Endothelial cell of umbilical vein (primary cell): ENCODE results near the gene QPCT.

ENCODE experiments used
- CTCF ChIP-seq, 2 donors: IDR thresholded peaks; 1 replicate in 1 of 2; 2 replicates in 1 of 2; pipeline ENCODE4 v1.5.1; 2011; ENCODE audit warnings: low read length in 2 of 2, mild to moderate bottlenecking in 2 of 2, moderate library complexity in 2 of 2, control low read depth in 1 of 2, inconsistent platforms in 1 of 2, low read depth in 1 of 2; ENCODE audit not compliant: insufficient read depth in 1 of 2; ENCODE audit errors: extremely low read depth in 1 of 2
- EZH2 ChIP-seq: IDR thresholded peaks from 2 replicates; pipeline ENCODE4 v1.6.1; 2012; ENCODE audit warnings: borderline replicate concordance, low read depth, mild to moderate bottlenecking, moderate library complexity, low read length, inconsistent platforms; ENCODE audit not compliant: severe bottlenecking
- MAX ChIP-seq: IDR thresholded peaks from 2 replicates; pipeline ENCODE4 v1.6.1; 2011; ENCODE audit not compliant: insufficient read depth, insufficient read length
- MYC ChIP-seq: IDR thresholded peaks from one replicate; pipeline ENCODE4 v1.6.1; 2011; ENCODE audit warnings: mild to moderate bottlenecking, low read depth, low read length
- POLR2A ChIP-seq: IDR thresholded peaks from 2 replicates; pipeline ENCODE4 v1.6.1; 2012; ENCODE audit warnings: low read depth, mild to moderate bottlenecking, control low read depth, low read length
- POLR2AphosphoS5 ChIP-seq: IDR thresholded peaks from 2 replicates; pipeline ENCODE4 v1.6.1; 2012; ENCODE audit warnings: low read depth, mild to moderate bottlenecking, control low read depth, low read length, moderate library complexity; ENCODE audit not compliant: insufficient read depth

GRCh38 chr2:37400041-37400440, 55.6 kb downstream of the QPCT start:
- no peak for TF ChIP-seq MYC
- TF ChIP-seq CTCF (IDR thresholded peaks at IDR 0.05; ENCODE audit: extremely low read depth in 1 of 2, insufficient read depth in 1 of 2, low read depth in 1 of 2, low read length in 2 of 2) = no peak
- no peak for TF ChIP-seq MAX
- no peak for TF ChIP-seq POLR2A
- no peak for TF ChIP-seq EZH2
- no peak for TF ChIP-seq POLR2AphosphoS5
